ENCODE measurements around the gene SSH2.

Gene SSH2

DNA sequence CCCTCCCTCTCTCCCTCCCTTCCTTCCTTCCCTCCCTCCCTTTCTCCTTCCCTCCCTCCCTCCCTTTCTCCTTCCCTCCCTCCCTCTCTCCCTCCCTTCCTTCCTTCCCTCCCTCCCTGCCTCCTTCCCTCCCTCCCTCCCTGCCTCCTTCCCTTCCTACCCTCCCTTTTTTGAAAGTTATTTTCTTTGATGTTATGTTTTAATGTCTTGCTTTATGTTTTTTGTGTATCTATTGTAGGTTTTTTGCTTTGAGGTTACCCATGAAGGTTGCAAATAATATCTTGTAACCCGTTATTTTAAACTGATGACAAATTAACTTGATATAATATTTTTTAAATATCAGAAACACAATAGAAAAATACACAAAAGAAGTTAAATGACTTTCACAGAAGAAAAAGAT is 96.2 kb downstream of the SSH2 start:
- no peaks in the 10 kb centered on the region for H3K79me2 ChIP-seq (ENCODE audit: low read length)
- H3K4me3 ChIP-seq (ENCODE audit: low read length), result no peak overlapping the region
- no peaks in the 10 kb centered on the region for H3K36me3 ChIP-seq (replicated peaks; ENCODE audit: low read depth, low read length)
- H3K27me3 ChIP-seq (ENCODE audit: low read depth, low read length), result no peaks in the 10 kb centered on the region
- H2AFZ ChIP-seq (ENCODE audit: low read depth, low read length), result no peak overlapping the region
- H3K9me3 ChIP-seq (ENCODE audit: insufficient read depth, low read length), result no peaks in the 10 kb centered on the region
- TF ChIP-seq EZH2phosphoT487 (IDR thresholded peaks at IDR 0.05; ENCODE audit: low read depth), result no peak
- TF ChIP-seq, protein P1, sequence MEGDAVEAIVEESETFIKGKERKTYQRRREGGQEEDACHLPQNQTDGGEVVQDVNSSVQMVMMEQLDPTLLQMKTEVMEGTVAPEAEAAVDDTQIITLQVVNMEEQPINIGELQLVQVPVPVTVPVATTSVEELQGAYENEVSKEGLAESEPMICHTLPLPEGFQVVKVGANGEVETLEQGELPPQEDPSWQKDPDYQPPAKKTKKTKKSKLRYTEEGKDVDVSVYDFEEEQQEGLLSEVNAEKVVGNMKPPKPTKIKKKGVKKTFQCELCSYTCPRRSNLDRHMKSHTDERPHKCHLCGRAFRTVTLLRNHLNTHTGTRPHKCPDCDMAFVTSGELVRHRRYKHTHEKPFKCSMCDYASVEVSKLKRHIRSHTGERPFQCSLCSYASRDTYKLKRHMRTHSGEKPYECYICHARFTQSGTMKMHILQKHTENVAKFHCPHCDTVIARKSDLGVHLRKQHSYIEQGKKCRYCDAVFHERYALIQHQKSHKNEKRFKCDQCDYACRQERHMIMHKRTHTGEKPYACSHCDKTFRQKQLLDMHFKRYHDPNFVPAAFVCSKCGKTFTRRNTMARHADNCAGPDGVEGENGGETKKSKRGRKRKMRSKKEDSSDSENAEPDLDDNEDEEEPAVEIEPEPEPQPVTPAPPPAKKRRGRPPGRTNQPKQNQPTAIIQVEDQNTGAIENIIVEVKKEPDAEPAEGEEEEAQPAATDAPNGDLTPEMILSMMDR (IDR thresholded peaks at IDR 0.05; ENCODE audit: low read depth, low read length), result no peak
- no peak overlapping the region for H3K4me2 ChIP-seq (ENCODE audit: low read length)
- H3K9ac ChIP-seq (ENCODE audit: low read length), result no peak overlapping the region
- peaks cover 15% of the 10 kb centered on the region for H3K4me1 ChIP-seq (ENCODE audit: low read length)
- H4K20me1 ChIP-seq (ENCODE audit: insufficient read depth, low read length), result no peaks in the 10 kb centered on the region
- H3K27ac ChIP-seq (ENCODE audit: low read length), result no peak overlapping the region

DNA sequence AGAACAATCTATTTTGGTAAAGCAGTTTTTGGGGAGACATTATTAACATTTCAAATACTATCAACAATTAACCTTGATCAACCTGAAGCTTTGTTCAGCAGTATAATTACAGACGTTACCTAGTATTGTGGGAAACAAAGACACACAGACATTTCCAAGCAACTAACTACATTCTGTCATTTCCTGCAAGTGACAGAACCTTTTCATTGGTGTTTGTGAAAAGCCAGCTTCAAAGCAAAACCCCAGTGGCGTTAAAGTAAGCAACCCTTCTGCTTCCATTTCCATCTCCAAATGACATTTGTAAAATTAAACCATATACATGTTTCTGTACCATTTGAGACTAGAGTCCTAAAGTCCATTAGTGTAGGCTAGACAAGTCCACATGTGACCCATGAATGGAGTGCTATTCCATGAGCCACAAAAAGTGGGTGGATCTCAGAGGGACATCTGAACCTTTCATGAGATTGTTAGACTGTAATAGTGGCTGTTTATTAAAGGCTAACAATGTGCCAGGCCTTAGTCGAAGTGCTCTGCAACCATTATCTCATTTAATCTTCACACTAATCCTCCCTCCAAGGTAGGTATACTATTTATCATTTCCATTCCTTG is 101.2 kb downstream of the SSH2 start:
- Histone ChIP-seq H3K4me2 (ENCODE audit: low read length) (no peak overlapping the region), H3K4me3 (ENCODE audit: low read length) (no peak overlapping the region), H3K27ac (ENCODE audit: low read length) (no peak overlapping the region), H3K9ac (ENCODE audit: low read length) (no peak overlapping the region), H4K20me1 (ENCODE audit: insufficient read depth, low read length) (no peaks in the 10 kb centered on the region), H3K79me2 (ENCODE audit: low read length) (no peaks in the 10 kb centered on the region), H3K9me3 (ENCODE audit: insufficient read depth, low read length) (no peaks in the 10 kb centered on the region), H2AFZ (ENCODE audit: low read depth, low read length) (no peak overlapping the region), H3K4me1 (ENCODE audit: low read length) (no peaks in the 10 kb centered on the region), H3K27me3 (ENCODE audit: low read depth, low read length) (no peaks in the 10 kb centered on the region), H3K36me3 (replicated peaks; ENCODE audit: low read depth, low read length) (no peaks in the 10 kb centered on the region)
- TF ChIP-seq, protein P1 (IDR thresholded peaks at IDR 0.05; ENCODE audit: low read depth, low read length), result no peak
- TF ChIP-seq EZH2phosphoT487 (IDR thresholded peaks at IDR 0.05; ENCODE audit: low read depth), result no peak

DNA sequence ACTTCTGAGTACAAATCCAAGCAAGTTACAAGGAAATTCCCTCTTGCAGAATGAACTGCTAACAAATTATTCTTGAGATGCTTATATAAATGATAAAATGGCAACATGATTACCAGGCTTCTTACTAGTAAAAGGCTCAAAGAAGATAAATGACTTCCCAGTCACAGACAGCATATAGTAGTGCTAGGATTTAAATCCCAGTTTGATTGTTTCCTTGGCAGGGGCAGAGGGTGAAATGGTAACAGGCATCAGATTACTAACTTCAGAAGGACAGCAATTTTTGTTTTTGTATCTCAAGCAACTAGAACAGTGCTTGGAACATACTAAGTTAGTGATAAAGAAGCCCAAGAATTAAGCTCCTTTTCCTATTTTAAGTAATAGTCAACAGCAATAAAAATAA is 102.8 kb downstream of the SSH2 start:
- Histone ChIP-seq H3K4me2 (ENCODE audit: low read length) (no peak overlapping the region), H3K4me3 (ENCODE audit: low read length) (no peak overlapping the region), H3K79me2 (ENCODE audit: low read length) (no peaks in the 10 kb centered on the region), H3K27ac (ENCODE audit: low read length) (no peak overlapping the region), H3K27me3 (ENCODE audit: low read depth, low read length) (no peaks in the 10 kb centered on the region), H2AFZ (ENCODE audit: low read depth, low read length) (no peak overlapping the region), H3K36me3 (replicated peaks; ENCODE audit: low read depth, low read length) (no peaks in the 10 kb centered on the region), H3K9ac (ENCODE audit: low read length) (no peak overlapping the region), H3K4me1 (ENCODE audit: low read length) (no peaks in the 10 kb centered on the region), H3K9me3 (ENCODE audit: insufficient read depth, low read length) (no peaks in the 10 kb centered on the region), H4K20me1 (ENCODE audit: insufficient read depth, low read length) (no peaks in the 10 kb centered on the region)
- TF ChIP-seq EZH2phosphoT487 (IDR thresholded peaks at IDR 0.05; ENCODE audit: low read depth), result no peak
- TF ChIP-seq, protein P1 (IDR thresholded peaks at IDR 0.05; ENCODE audit: low read depth, low read length), result no peak

DNA sequence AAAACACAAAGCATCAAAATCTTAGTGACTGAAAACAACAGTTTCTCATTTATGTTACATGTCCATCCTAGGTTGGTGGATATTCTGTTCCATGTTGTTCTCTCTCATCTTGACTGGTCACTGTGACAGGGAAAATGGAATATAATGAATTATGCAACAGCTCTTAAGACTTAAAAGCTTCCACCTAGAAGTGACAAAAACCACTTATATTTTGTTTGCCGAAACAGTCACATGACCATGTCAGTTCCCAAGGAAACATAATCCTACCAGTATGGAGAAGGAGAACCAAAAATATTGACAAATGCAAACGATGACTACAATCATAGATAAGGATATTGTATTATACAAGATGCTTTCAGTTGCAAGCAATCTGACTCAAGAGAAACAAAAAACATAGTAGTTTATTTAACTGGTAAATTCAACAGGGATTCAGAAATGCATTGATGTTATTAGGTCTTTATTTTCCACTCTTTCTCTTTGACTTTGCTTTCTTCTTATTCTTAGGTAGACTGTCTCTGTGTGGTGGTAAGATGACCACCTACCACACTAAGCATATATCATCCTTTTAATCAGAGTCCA is 103.8 kb downstream of the SSH2 start:
- H3K27ac ChIP-seq (ENCODE audit: low read length), result no peak overlapping the region
- no peaks in the 10 kb centered on the region for H3K9me3 ChIP-seq (ENCODE audit: insufficient read depth, low read length)
- TF ChIP-seq, protein P1 (IDR thresholded peaks at IDR 0.05; ENCODE audit: low read depth, low read length), result no peak
- TF ChIP-seq EZH2phosphoT487 (IDR thresholded peaks at IDR 0.05; ENCODE audit: low read depth), result no peak

More for the DNA sequence above, 103.8 kb downstream of the SSH2 start:
- Histone ChIP-seq H3K4me3 (ENCODE audit: low read length) (no peak overlapping the region), H2AFZ (ENCODE audit: low read depth, low read length) (no peak overlapping the region), H4K20me1 (ENCODE audit: insufficient read depth, low read length) (no peaks in the 10 kb centered on the region), H3K79me2 (ENCODE audit: low read length) (no peaks in the 10 kb centered on the region), H3K4me1 (ENCODE audit: low read length) (no peaks in the 10 kb centered on the region), H3K4me2 (ENCODE audit: low read length) (no peak overlapping the region), H3K9ac (ENCODE audit: low read length) (no peak overlapping the region), H3K36me3 (replicated peaks; ENCODE audit: low read depth, low read length) (no peaks in the 10 kb centered on the region), H3K27me3 (ENCODE audit: low read depth, low read length) (no peaks in the 10 kb centered on the region)

All from OCI-LY3 (cell line).